Hepatocyte (in vitro differentiated cells): ENCODE measurements around the gene KRT37.

Experiments
- CTCF ChIP-seq: fragments of 200-600 bp; sonication (generic); IDR thresholded peaks from 2 replicates; pipeline ENCODE4 v1.5.1; 2016; ENCODE audit warnings: antibody characterized with exemption, mild to moderate bottlenecking; ENCODE audit not compliant: poor library complexity
- EZH2 ChIP-seq: fragments of 200-600 bp; sonication (generic); IDR thresholded peaks from 2 replicates; pipeline ENCODE4 v1.6.1; 2016; ENCODE audit warnings: antibody characterized with exemption, mild to moderate bottlenecking, borderline replicate concordance

DNA sequence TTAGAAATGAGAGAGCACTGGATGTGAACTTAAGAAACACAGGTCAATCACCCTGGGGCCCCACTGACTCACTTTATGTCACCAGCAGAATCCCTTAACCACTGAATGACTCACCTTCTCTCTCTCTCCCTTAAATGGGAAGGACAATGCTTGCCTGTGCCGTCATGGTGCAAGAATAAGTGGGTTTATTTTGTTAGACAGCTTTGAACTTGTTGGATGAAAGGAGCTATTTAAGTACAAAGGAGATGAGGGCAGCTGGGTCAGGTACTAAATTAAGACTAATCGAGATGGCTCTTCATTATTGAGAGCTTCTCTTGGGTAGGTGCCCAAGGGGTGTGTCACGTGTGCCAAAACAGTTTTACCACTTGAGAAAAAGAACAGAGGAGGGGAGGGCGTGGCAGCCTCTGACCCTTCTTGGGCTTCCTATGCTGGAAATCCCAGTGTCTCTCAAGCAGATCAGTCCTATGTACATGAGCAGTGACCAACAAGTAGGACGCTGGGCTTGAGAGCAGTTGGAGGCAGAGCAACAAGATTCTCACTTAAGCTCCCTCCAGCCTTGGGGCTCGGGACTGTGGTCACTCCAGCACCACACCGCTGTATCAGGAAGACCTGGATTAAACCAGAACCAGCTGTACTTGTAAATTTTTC is 20.2 kb downstream of the KRT37 start:
- TF ChIP-seq CTCF: no peak
- no peak for TF ChIP-seq EZH2
